ENCODE results near the gene BIK. TPM values are rescaled to one million over a fixed set of nuclear protein-coding genes. Genes with fewer than 3 reads are reported as not detected.
"Not testable (repeated sequence)": the region's sequence is repeated elsewhere in the genome, so short reads cannot be mapped to it uniquely, and the experiment has no call there.

BIK gene
- polyA plus RNA-seq, 12 donors = 0.16 to 1.4 (median 0.81) TPM; not detected in 9

DNA sequence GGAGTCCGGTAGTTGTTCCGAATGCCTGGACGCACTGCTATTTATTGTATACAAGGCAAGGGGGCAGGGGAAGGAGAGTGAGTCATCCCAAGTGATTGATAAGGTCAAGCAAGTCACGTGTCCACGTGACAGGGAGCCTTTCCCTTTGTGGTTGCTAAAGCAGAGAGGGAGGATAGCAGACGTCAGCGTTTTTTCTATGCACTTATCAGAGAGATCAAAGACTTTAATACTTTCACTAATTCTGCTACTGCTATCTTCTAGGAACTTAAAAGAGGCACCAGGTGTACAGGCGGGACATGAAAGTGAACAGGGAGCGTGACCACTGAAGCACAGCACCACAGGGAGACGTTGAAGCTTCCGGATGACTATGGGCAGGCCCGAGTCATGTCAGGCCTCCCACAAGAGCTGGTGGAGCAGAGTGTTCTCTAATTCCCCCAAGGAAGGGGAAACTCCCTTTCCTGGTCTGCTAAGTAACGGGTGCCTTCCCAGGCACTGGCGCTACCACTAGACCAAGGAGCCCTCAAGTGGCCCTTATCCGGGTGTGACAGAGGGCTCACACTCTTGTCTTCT lies 6.4 kb upstream of the BIK start:
- not testable (repeated sequence) for DNase-seq

DNA sequence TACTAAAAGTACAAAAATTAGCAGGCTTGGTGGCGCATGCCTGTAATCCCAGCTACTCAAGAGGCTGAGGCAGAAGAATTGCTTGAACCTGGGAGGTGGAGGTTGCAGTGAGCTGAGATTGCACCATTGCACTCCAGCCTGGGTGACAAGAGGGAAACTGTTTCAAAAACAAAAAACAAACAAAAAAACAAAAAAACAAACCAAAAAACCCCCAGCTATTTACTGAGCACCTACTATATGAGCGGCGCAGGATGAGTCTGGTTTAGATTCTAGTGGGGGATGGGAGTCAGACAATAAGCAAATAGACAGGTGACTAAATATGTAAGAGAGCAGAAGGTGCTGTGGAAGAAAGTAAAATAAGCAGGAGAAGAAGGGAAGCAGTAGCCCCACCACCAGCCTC lies 5.6 kb upstream of the BIK start:
- not testable (repeated sequence) for DNase-seq

DNA sequence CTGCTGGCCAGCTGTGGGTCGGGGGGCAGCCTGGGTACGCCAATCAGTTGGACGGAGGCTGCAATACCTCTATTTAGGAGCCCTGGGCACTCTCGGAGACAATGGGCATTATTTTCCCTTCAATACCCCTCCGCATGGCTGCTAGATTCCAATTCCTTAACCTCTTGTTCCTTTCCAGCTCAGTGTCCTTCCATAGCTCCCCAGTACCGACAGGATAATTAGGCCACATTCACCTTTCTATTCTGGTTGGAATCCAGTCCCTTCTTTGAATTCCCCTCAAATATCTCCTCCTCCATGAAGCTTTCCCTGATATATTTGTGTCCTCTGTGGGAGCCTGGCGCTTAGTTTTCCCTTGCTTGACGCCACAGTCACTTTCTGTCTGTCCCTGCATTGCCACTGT lies 4.2 kb upstream of the BIK start:
- no peak for DNase-seq

DNA sequence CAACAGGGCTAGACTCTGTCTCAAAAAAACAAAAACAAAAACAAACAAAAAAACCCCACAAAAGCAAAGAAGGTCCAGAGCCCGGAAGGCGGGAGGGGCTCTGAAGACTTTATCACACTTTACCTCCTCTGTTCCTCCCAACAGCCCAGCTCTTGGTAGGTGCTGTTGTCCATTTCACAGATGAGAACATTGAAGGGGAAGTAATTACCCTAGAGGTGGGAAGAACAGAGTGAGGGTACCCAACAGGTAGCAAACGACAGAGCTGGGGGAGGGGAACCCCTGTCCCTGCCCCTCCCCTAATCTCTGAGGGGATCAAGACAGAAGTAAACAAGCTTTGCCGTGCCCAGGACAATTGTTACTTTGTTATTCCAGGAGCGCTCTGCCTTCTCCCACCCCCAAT lies 1.0 kb upstream of the BIK start:
- no peak for DNase-seq

DNA sequence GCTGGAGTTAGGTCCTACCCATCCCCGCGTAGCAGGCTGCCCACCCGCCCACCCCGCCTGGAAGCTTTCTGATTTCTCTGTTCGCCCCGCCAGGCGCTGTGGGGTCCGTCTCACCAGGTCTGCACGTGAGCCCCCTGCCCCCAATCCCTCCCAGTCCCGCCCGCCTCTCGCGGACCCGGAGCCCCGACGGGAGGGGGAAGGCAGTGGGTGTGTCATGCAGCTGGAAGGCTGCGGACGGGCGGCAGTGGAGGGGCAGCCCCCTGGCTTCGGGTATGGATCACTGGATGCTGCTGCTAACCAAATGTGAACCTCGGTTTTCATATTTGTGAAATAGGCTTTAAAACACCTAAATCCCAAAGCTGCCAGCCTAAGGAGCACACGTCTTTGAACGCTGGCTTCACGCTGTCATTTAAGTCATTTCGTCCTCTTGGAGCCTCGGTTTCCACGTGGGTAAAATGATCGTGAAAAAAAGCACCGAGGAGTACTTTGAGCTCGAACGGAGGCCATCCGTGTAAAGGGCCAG lies 568 bp upstream of the BIK start:
- no peak for DNase-seq

DNA sequence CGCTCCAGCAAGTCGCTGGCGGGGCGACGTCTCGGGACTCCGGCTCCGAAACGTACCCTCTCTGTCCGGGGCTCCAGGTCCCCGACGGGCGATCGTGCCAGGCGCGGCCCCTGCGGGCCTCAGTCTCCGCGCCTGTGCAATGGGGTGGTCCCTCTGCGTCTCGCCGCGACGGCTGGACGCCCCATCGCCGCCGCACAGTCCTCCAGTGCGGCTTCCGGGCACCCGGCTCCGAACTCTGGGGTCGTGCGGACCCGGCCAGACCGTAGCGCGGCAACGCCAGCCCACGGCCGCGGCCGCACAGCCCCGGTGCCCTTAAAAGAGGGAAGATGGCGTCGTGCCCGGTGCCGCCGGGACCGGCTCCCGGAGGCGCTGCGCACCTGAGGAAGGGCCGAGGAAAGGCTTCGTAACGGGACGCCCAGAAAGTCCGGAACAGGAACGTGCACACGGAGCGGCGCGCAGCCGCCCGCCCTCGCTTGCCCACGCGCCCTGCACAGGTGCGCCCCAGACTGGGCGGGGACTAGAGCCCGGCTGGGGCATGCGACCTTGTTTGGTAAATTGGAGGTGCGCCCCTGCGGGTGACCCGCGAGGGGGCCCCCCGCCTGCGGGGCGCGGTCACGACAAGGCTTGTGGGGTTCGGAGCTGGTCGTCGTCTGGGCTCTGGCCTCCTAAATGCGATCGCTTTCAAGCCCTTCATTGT lies 525 bp downstream of the BIK start:
- DNase-seq = no peak

DNA sequence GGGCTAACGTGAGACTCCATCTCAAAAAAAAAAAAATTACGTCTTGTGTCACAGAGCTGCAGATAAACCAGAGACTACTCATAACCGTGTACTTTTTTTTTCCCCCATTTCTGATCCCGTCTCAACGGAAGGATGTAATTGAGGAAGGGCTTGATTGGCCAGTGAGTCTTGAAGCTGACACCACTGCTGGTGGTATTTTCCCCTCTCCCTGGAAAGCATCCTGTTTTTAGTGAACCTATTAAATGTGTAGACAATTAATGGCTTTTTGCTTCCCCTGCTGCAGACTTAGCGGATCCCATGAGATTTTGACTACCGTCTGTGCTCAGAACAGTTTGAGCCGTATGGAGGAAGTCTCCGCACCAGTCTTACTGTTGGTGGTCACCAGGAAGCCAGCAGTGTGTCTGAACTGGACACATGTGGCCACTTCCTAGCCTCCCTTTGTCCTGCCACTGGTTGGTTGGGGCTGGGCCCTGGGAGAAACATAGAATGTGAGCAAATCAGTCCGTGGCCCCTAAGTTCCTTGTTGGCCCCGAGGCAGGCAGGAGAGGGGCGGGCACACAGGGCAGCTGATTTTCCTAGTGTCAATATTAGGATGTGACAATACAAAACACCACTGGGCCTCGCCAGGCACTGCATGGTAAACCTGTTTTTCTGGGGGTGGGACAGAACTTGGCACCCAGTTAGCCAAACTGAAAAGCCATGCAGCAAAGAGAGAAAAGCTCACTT lies 3.1 kb downstream of the BIK start:
- no peak for DNase-seq

DNA sequence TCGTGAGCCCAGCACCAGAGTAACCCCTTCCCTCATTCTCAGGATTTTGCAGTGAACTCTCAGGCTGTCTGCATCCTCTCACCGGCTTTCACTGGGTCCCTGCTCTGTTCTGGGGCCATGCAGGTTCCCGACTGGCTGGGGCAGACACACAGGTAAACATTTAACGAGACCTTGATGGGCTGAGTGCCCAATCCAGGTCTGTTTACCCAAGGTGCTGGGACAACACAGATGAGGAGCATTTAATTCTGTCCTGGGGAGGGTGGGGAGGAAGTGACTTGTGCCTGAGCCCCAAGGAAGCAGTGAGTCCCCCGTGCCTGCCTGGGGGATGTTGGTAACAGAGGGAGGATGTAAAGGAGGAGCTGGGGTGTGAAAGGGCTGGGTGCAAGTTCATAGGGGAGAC lies 4.4 kb downstream of the BIK start:
- no peak for DNase-seq

DNA sequence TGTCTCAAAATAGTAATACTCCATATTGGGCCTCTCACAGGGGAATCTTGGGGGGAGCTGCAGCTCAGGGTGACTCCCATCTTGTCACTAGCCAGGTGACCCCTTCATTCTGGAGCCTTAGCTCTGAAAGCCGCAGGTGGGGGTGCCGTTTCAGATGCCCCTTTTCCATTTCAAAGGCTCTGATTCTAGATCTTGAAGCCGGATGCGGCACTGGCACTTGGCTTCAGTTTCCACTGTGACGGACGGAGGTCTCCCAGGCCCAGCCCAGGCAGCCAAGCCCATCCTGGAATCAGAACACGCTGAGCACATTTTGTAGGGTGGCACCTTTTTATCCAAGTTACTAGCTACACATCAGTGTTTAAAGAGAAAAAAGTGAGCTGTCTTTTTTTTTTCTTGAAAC lies 6.4 kb downstream of the BIK start:
- no peak for DNase-seq

DNA sequence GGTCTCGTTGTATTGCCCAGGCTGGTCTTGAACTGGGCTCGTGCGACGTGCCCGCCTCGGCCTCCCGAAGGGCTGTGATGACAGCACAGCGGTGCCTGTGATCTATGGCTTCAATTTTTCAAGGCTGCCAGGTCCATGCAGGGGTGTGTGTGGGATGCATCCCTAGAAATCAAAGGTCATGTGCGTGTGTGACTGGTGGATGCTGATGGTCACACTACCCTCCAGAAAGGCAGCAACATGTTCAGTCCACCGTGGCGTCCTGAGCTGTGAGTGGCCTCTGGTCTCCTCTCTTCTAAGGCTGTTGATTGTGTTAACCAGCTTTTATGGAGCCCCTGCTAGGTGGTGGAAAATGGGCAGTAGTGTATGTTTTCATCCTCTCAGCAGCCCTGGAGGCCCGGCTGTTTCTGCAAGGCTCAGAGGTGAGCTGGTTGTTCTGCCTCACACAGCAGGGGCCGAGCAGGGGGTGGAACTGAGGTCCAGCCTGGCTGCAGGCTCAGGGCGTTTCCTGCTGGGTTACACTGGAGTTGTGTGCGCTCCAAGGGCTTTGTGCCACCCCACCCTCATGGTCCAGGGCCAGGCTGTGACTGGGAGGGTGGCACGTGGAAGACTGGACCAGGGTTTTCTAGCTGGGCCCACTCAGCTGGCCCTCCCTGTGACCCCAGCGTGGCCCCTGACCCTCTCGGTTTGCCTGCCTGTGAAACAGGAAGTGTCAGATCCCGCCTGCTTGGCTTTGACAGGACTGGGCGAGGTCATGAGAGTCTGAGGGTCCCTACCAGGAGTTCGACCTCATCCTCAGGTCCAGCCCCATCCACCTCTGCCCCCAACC lies 7.7 kb downstream of the BIK start:
- DNase-seq = no peak

DNA sequence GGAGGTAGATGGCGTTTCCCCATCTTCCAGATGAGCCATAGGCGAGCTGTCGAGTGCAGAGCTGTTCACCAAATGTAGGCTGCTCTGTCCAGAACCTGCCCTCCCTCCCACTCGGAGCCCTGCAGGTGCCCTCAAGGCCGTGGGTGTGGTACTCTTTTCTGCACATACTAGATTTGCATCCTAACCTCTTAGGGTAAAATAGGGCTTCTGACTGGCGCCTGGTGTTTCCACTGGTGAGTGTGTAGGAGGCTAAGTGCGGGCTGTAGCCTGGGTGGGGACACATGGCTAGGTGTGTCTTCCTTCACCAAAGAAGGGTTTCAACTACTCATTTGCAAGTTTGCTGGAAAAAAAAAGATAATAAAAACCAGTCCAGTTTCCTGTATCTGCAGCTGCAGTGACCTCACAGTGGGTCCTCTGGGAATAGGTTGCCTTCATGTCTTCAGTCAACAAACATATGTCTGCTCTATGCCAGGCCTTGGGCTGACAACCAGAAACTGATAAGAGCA lies 8.5 kb downstream of the BIK start:
- no peak for DNase-seq

DNA sequence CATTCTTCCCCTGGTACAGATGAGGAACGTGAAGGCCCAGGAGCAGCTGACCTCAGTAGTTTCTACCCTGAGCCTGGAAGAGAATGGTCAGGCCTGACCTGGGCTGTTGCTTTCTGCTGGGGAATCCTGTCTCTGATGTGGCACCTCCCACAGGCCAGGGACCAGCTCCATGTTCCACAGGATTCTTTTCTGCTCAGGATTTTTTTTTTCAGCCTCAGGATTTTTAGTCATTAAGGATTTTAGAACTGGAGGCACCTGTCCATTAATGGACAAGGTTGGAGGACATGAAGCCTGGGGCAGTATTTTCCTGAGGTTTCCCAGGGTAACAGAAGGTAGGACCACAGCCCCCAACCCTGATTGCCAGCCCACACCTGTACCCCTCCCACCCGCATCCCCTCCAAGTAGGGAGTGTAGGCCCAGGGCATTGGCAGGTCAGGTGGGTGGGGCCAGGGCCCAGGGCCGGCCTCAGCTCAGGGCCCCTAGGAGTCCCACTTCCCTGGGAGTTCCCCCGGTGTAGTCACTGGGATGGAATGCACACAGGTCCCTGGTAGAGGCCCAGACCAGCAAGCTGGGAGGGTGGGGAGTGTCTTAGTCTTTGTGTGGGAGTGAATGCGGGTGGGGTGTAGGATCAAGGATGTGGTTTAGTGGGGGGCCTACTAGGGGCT lies 16.1 kb downstream of the BIK start:
- no peak for DNase-seq

DNA sequence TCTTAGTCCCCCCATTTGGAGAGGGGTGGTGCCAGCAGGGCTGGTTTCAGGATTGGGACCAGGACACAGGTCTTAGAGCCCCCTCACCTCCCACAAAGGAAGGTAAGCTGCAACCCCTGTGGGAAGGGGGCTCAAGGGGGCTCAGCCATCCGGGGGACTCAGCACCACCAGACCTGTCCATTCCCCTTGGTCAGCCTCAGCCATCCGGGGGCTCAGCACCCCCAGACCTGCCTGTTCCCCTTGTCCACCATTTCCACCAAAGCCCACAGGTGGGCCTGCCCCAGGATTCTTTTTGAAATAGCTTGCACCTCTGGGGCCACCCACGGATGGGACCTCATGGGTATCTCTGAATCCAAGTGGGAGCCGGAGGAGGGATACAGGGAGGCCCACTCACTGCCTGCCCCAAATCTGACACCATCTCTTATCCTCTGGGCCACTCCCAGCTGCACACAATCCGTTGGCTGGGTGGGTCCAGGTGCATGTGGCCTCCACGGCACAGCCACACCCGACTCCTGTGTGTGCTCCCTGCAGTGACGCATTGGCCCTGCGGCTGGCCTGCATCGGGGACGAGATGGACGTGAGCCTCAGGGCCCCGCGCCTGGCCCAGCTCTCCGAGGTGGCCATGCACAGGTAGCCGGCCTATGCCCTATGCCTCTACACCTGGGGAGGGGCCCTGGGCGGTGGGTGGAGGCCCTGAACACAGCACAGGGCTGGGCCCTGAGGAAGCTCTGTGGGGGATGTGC lies 16.8 kb downstream of the BIK start:
- no peak for DNase-seq

DNA sequence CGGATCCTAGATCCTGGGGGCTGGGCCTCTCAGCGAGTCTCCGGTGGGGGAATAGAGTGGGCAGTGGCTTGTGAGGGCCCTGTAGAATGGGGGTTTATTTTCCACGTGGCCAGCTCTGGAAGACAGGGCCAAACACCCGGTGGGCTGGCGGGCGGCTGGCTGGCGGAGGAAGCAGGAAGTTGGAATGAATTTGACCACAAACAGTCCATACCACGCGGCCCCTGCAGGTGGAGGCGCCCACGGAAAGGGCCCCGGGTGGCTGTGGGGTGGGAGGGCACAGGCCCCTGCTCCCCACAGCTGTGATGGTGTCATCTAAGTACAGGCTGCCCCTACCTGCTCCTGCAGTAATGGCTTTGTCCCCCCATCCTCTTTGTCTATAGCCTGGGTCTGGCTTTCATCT lies 17.6 kb downstream of the BIK start:
- DNase-seq = no peak

DNA sequence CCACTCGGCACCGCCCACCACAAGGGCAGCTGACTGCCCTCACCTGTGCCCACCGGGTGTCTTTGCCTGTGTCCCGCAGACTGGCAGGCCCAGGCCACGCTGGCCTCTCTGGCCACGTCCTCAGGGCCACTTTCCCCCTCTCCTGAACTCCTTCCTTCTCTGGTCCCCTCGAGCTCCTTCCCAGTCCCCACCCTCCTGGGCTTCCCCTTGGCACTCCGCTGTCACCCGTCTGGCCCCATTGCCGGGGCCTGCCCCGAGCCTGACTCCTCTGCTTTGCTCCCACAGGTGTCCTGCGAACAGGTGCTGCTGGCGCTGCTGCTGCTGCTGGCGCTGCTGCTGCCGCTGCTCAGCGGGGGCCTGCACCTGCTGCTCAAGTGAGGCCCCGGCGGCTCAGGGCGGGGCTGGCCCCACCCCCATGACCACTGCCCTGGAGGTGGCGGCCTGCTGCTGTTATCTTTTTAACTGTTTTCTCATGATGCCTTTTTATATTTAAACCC lies 18.4 kb downstream of the BIK start:
- no peak for DNase-seq

DNA sequence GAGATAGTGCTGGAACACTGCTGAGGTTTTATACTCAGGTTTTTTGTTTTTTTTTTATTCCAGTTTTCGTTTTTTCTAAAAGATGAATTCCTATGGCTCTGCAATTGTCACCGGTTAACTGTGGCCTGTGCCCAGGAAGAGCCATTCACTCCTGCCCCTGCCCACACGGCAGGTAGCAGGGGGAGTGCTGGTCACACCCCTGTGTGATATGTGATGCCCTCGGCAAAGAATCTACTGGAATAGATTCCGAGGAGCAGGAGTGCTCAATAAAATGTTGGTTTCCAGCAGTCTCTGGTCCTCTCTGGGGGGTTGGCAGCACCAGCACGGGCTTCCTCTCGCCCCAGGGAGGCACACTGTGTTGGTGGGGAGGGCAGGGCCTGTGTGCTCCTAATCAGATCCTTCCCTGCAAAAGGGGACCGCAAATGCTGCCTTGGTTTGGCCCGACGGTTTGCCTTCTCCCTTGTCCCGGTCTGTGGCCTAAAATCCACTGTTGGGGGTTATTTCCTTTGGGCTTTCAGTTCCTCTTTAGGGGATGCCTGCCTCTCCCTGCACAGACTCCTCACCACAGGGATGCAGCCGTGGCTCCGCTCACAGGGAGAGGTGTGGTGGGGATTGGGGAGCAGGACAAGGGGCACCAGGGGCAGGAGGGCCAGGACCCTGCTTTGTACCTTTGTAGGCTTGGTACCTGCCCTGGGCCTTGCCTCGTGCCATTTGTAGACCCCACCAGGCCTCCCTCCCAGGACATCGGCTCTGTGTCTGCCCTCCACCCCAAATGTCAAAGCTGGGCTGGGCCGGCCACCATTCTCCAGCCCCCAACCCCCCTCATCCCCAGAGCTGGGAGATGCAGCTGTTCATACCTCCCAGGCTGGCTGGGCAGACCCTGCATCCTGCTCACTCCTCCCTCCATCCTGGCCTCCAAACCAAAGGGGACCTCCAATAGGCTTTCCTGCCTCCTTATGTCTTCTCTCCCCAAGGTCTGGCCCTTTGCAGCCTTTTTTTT lies 19.2 kb downstream of the BIK start:
- DNase-seq = no peak

DNA sequence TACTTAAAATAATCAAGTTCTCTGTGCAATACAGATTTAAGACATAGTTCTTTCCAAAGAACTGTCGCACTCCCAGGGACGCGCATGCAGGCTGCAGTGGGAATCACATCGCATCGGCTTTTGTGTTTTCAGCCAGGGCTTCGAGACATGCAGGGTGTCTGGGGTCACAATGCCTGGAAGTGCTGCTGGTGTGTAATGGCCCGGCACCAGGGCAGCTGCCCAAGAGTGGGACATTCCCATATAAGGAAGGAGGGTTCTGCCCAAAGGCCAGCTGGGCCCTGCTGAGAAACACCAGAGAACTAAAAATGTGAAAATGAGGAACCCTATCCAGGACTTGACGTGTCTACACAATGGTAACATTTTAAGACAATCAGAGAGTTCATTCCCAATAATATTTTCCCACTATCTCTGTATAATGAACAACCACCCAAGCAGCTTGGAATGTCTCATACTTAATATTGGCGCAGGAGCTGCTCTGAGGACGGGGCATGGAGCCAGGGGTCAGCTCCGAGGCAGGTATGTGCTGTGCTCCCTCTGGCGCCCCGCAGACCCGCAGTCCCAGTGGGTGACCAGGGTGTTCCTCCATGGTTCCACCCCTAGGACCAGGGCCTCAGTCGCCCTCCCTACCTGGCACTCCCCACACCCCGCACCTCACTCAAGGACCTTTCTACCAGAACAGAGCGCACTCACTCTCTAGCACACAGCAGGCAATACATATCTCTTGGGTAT lies 21.4 kb downstream of the BIK start:
- DNase-seq = no peak

DNA sequence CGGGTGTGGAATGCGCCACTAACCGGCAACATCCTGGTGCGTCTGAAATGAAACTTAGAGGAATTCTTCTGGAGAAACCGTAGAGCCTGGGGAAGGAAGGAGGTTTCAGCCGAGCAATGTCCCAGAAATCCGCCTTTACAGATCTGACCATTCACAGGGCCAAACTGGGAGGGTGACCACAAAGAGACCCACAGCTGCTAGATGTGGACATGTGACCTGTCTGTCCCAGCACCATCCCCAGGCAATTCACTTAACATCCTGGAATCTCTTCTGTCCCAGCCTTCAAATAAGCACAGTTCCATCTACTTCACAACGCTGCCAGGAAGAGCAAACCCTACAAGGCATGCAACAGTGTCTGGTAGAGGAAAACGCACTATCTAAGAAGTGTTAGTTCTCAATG lies 22.9 kb downstream of the BIK start:
- DNase-seq = no peak

All from muscle of arm (tissue), 12 donors.